Measurements from ENCODE around the gene CCDC7.

DNA sequence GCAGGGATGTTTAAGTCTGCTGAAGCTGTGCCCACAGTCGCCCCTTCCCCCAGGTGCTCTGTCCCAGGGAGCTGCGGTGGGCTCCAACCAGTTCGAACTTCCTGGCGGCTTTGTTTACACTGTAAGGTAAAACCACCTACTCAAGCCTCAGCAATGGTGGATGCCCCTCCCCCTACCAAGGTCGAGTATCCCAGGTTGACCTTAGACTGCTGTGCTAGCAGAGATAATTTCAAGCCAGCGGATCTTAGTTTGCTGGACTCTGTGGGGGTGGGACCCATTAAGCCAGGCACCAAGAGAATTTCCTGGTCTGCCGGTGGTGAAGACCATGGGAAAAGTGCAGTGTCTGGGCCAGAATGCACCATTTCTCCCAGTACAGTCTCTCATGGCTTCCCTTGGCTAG is 56.0 kb downstream of the CCDC7 start:
- TF ChIP-seq, protein P1, sequence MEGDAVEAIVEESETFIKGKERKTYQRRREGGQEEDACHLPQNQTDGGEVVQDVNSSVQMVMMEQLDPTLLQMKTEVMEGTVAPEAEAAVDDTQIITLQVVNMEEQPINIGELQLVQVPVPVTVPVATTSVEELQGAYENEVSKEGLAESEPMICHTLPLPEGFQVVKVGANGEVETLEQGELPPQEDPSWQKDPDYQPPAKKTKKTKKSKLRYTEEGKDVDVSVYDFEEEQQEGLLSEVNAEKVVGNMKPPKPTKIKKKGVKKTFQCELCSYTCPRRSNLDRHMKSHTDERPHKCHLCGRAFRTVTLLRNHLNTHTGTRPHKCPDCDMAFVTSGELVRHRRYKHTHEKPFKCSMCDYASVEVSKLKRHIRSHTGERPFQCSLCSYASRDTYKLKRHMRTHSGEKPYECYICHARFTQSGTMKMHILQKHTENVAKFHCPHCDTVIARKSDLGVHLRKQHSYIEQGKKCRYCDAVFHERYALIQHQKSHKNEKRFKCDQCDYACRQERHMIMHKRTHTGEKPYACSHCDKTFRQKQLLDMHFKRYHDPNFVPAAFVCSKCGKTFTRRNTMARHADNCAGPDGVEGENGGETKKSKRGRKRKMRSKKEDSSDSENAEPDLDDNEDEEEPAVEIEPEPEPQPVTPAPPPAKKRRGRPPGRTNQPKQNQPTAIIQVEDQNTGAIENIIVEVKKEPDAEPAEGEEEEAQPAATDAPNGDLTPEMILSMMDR (IDR thresholded peaks at IDR 0.05), result no peak
- TF ChIP-seq POLR2A (IDR thresholded peaks at IDR 0.05), result no peak

Measured in Peyer's patch (tissue), 4 donors.